Breast epithelium (tissue), 4 donors: ENCODE measurements around the gene KIFC1. TPM values are rescaled to one million over a fixed set of nuclear protein-coding genes. Genes with fewer than 3 reads are reported as not detected.
"Not testable (repeated sequence)": the region's sequence is repeated elsewhere in the genome, so short reads cannot be mapped to it uniquely, and the experiment has no call there.

Experiments
- DNase-seq, 2 donors: peaks; one replicate each; pipeline ENCODE4 v3.0.0-alpha.2; 2019; ENCODE audit warnings: low spot score in 2 of 2
- H3K27ac ChIP-seq, 2 donors: fragments of 200-600 bp; sonication (generic) in 1 of 2; one replicate each; pipeline ENCODE4 v1.5.1; 2016 to 2019; ENCODE audit warnings: mild to moderate bottlenecking in 1 of 2
- H3K27me3 ChIP-seq, 2 donors: fragments of 200-600 bp; sonication (generic) in 1 of 2; one replicate each; pipeline versions ENCODE4 v1.5.1 to v1.6.0; 2017 to 2019; ENCODE audit warnings: control low read depth in 1 of 2, mild to moderate bottlenecking in 1 of 2
- H3K36me3 ChIP-seq: fragments of 200-600 bp; one replicate; pipeline ENCODE4 v1.5.1; 2019
- H3K4me1 ChIP-seq, 2 donors: fragments of 200-600 bp; sonication (generic); one replicate each; pipeline ENCODE4 v1.5.1; 2016 to 2019; ENCODE audit warnings: control low read depth in 1 of 2
- H3K4me3 ChIP-seq, 3 donors: fragments of 200-600 bp; sonication (generic); 1 replicate in 2 of 3; 2 replicates in 1 of 3; pipeline ENCODE4 v1.5.1; 2016 to 2019; ENCODE audit warnings: mild to moderate bottlenecking in 3 of 3, moderate library complexity in 2 of 3
- H3K9me3 ChIP-seq, 2 donors: fragments of 200-600 bp; sonication (generic) in 1 of 2; one replicate each; pipeline ENCODE4 v1.5.1; 2016 to 2019; ENCODE audit warnings: control low read depth in 1 of 2
- POLR2A ChIP-seq: fragments of 450-650 bp; IDR thresholded peaks from one replicate; pipeline ENCODE4 v1.6.1; 2016; ENCODE audit warnings: antibody characterized with exemption, mild to moderate bottlenecking, moderate library complexity
- POLR2AphosphoS5 ChIP-seq, 3 donors: sonication (generic); formaldehyde crosslinking; IDR thresholded peaks; one replicate each; pipeline ENCODE4 v1.6.1; 2017; ENCODE audit warnings: antibody characterized with exemption in 3 of 3
- intact Hi-C: fragments of 100-400 bp; cut with DNase I; formaldehyde crosslinking; loops from one replicate; pipeline ENCODE4 v1.15.1; 2023; ENCODE audit warnings: low total_unique reads
- total RNA-seq, 3 donors: library from RNA; depleted of rRNA; stranded (reverse); fragments of >200 nt; gene quantifications; one replicate each; pipeline ENCODE4 v1.1.0, GENCODE V29; 2016
- TF ChIP-seq, protein P1 (sequence below), 3 donors: fragments of 450-650 bp; IDR thresholded peaks; one replicate each; pipeline ENCODE4 v1.5.1; 2016 to 2017; ENCODE audit warnings: antibody characterized with exemption in 3 of 3, mild to moderate bottlenecking in 3 of 3, moderate library complexity in 3 of 3

KIFC1 gene
- total RNA-seq, 3 donors from 2014 or later = 2.0 to 3.8 (median 3.2) TPM

GRCh38 chr6:33347816-33348215, 43.8 kb upstream of the KIFC1 start:
- no peak for DNase-seq
- intact Hi-C loops = no loop called here

GRCh38 chr6:33355860-33356259, 35.8 kb upstream of the KIFC1 start:
- intact Hi-C loops = not testable (repeated sequence)

More at GRCh38 chr6:33347816-33348215, 43.8 kb upstream of the KIFC1 start:
- no peak overlapping the region for H3K27ac ChIP-seq
- no peak overlapping the region for H3K4me3 ChIP-seq
- no peaks in the 10 kb centered on the region for H3K4me1 ChIP-seq
- TF ChIP-seq POLR2AphosphoS5 (IDR thresholded peaks at IDR 0.05) (no peak), POLR2A (no peak)
- TF ChIP-seq, protein P1, sequence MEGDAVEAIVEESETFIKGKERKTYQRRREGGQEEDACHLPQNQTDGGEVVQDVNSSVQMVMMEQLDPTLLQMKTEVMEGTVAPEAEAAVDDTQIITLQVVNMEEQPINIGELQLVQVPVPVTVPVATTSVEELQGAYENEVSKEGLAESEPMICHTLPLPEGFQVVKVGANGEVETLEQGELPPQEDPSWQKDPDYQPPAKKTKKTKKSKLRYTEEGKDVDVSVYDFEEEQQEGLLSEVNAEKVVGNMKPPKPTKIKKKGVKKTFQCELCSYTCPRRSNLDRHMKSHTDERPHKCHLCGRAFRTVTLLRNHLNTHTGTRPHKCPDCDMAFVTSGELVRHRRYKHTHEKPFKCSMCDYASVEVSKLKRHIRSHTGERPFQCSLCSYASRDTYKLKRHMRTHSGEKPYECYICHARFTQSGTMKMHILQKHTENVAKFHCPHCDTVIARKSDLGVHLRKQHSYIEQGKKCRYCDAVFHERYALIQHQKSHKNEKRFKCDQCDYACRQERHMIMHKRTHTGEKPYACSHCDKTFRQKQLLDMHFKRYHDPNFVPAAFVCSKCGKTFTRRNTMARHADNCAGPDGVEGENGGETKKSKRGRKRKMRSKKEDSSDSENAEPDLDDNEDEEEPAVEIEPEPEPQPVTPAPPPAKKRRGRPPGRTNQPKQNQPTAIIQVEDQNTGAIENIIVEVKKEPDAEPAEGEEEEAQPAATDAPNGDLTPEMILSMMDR (IDR thresholded peaks at IDR 0.05) = no peak
- H3K36me3 ChIP-seq = no peaks in the 10 kb centered on the region
- H3K27me3 ChIP-seq = no peaks in the 10 kb centered on the region
- H3K9me3 ChIP-seq = no peaks in the 10 kb centered on the region

DNA sequence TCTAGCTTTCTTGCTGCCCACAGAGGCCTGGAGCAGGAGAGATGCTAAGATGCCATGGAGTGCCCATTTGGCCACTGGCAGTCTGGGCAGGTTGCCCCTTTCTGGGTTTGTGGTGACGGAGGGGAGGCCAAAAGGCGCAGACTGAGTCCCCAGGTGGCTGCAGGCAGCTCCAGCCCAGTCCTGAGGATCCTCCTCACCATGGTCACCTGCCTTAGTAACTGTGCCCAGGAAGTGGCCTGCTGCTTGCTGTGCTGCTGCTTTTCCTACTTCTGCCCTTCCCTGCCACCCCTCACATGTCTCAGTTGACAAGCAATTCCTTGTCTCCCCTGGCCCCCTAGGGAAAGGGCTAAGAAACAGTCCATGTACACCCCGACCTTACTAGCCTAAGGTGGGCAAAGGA, 35.3 kb upstream of the KIFC1 start:
- Histone ChIP-seq H3K36me3 (no peaks in the 10 kb centered on the region), H3K4me1 (no peaks in the 10 kb centered on the region), H3K27ac (no peak overlapping the region), H3K27me3 (no peaks in the 10 kb centered on the region), H3K9me3 (no peaks in the 10 kb centered on the region), H3K4me3 (no peak overlapping the region)
- no peak for DNase-seq
- TF ChIP-seq, protein P1 (IDR thresholded peaks at IDR 0.05) = no peak
- TF ChIP-seq POLR2AphosphoS5 (IDR thresholded peaks at IDR 0.05) (no peak), POLR2A (no peak)
- intact Hi-C loops = no loop called here

More at GRCh38 chr6:33355860-33356259, 35.8 kb upstream of the KIFC1 start:
- not testable (repeated sequence) for H3K27me3 ChIP-seq, H3K4me1 ChIP-seq, DNase-seq, H3K36me3 ChIP-seq, H3K9me3 ChIP-seq, H3K27ac ChIP-seq, H3K4me3 ChIP-seq

DNA sequence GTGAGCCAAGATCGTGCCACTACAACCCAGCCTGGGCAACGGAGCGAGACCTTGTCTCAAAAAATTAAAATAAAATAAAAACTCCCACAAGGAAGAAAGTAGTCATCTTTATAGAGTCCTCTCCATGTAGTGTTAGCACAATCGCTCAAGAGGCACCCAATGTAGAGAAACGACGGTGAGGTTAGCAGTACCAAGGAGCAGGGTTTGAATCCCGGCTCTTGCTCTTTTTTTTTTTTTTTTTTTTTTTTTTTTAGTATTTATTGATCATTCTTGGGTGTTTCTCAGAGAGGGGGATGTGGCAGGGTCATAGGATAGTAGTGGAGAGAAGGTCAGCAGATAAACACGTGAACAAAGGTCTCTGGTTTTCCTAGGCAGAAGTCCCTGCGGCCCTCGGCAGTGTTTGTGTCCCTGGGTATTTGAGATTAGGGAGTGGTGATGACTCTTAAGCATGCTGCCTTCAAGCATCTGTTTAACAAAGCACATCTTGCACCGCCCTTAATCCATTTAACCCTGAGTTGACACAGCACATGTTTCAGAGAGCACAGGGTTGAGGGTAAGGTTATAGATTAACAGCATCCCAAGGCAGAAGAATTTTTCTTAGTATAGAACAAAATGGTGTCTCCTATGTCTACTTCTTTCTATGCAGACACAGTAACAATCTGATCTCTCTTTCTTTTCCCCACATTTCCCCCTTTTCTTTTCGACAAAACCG, 34.3 kb upstream of the KIFC1 start:
- H3K27ac ChIP-seq, intact Hi-C loops, H3K27me3 ChIP-seq, H3K4me3 ChIP-seq, H3K36me3 ChIP-seq, DNase-seq, H3K4me1 ChIP-seq, H3K9me3 ChIP-seq: not testable (repeated sequence)

DNA sequence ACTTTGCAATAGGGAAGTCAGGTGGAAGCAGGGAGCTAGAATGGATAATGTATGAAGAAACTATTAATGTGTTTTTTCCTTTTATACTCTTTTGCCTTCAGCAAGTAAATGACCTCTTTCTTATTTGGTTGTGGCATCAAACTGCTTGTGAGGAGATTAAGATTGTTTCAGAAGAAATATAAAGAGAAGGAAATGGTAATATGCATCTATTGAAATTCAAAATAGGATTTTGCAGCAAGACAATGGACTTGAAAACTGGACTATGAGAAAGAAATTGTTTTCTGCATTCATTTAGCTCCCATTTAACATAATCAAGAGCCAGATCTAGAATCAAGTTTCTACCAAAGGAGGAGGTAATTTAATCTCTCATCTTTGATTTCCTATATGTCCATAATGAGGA, 32.3 kb upstream of the KIFC1 start:
- Histone ChIP-seq H3K9me3 (no peaks in the 10 kb centered on the region), H3K4me1 (no peaks in the 10 kb centered on the region), H3K36me3 (no peaks in the 10 kb centered on the region), H3K4me3 (no peak overlapping the region), H3K27me3 (no peaks in the 10 kb centered on the region), H3K27ac (no peak overlapping the region)
- no peak for DNase-seq
- TF ChIP-seq POLR2A (no peak), POLR2AphosphoS5 (IDR thresholded peaks at IDR 0.05) (no peak)
- TF ChIP-seq, protein P1 (IDR thresholded peaks at IDR 0.05) = no peak
- intact Hi-C loops = no loop called here

GRCh38 chr6:33363486-33363885, 28.1 kb upstream of the KIFC1 start:
- DNase-seq, intact Hi-C loops, H3K4me3 ChIP-seq, H3K27me3 ChIP-seq, H3K36me3 ChIP-seq, H3K27ac ChIP-seq, H3K4me1 ChIP-seq, H3K9me3 ChIP-seq: not testable (repeated sequence)

- H3K36me3 ChIP-seq, H3K9me3 ChIP-seq, H3K27me3 ChIP-seq, H3K4me3 ChIP-seq, intact Hi-C loops, DNase-seq, H3K4me1 ChIP-seq, H3K27ac ChIP-seq: not testable (repeated sequence)
Observed at GRCh38 chr6:33364475-33365205, 27.0 kb upstream of the KIFC1 start.

DNA sequence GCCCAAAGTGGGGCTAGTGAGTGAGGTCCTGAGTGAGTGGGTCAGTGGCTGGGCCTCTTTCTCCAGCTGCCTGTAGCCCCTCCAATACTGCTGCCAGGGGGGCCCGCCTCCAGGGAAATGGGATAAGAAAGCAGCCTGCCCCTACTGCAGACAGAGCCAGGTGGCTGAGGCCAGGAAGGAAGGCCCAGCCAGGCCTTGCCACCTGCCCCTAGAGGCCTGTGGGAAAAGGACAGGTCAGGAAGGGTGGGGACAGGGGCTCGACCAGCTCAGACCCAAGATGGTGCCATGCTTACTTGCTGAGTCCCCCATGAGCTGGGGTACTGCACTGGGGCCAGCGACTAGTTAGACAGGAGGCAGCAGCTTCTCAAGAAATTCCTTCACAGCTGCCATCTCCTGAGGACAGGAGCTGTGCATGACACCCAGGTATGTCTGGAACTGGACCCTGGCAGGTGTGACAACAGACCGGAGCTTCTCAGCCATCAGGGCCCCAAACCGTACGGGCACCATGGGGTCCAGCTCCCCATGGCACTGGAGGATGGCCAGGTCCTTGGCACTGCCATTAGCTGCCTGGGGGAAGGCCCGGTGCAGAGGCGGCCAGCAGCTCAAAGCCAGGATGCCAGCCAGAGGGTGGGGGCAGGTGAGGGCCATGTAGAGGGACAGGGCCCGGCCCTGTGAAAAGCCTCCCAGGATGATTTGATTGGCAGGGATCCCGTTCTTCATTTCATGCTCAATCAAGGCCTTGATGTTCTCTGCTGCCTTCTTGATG, 26.2 kb upstream of the KIFC1 start:
- DNase-seq, H3K27ac ChIP-seq, intact Hi-C loops, H3K4me1 ChIP-seq, H3K27me3 ChIP-seq, H3K9me3 ChIP-seq, H3K4me3 ChIP-seq, H3K36me3 ChIP-seq: not testable (repeated sequence)
